ENCODE measurements around the gene POLR2E.

POLR2E gene

GRCh38 chr19:1063909-1064660 is 31.1 kb downstream of the POLR2E start:
- no peak for TF ChIP-seq ZFX (IDR thresholded peaks at IDR 0.05; ENCODE audit: borderline replicate concordance)
- TF ChIP-seq CTCF (IDR thresholded peaks at IDR 0.05): no peak
- H3K27ac ChIP-seq: peak overlapping the region; percentile 90

GRCh38 chr19:1063030-1063908 is 31.9 kb downstream of the POLR2E start:
- H3K27ac ChIP-seq: peak overlapping the region; percentile 90
- no peak for TF ChIP-seq CTCF (IDR thresholded peaks at IDR 0.05)
- TF ChIP-seq ZFX (IDR thresholded peaks at IDR 0.05; ENCODE audit: borderline replicate concordance): no peak

GRCh38 chr19:1062387-1063029 is 32.7 kb downstream of the POLR2E start:
- H3K27ac ChIP-seq: peak overlapping the region; percentile 27; the same call in 1 of the 2 replicates
- TF ChIP-seq ZFX (IDR thresholded peaks at IDR 0.05; ENCODE audit: borderline replicate concordance) (no peak), CTCF (IDR thresholded peaks at IDR 0.05) (no peak)

GRCh38 chr19:1061987-1062386 is 33.2 kb downstream of the POLR2E start:
- peak overlapping the region; percentile 27; the same call in 1 of the 2 replicates for H3K27ac ChIP-seq
- no peak for TF ChIP-seq ZFX (IDR thresholded peaks at IDR 0.05; ENCODE audit: borderline replicate concordance)
- TF ChIP-seq CTCF (IDR thresholded peaks at IDR 0.05): no peak

GRCh38 chr19:1060689-1061088 is 34.5 kb downstream of the POLR2E start:
- TF ChIP-seq CTCF (IDR thresholded peaks at IDR 0.05): no peak
- TF ChIP-seq ZFX (IDR thresholded peaks at IDR 0.05; ENCODE audit: borderline replicate concordance): no peak
- no peak overlapping the region for H3K27ac ChIP-seq

GRCh38 chr19:1058112-1058511 is 37.1 kb downstream of the POLR2E start:
- no peak for TF ChIP-seq ZFX (IDR thresholded peaks at IDR 0.05; ENCODE audit: borderline replicate concordance)
- TF ChIP-seq CTCF (IDR thresholded peaks at IDR 0.05): no peak
- H3K27ac ChIP-seq: no peak overlapping the region

Data from 22Rv1 (cell line).